Loucy (cell line): ENCODE data around the gene SECISBP2.

Experiments
- H2AFZ ChIP-seq: fragments of 200-600 bp; sonication (generic); 2 replicates; pipeline ENCODE4 v1.6.0; 2016; ENCODE audit warnings: antibody characterized with exemption, mild to moderate bottlenecking, low read length, moderate library complexity
- H3F3A ChIP-seq: fragments of 200-600 bp; 2 replicates; pipeline ENCODE4 v1.6.0; 2016; ENCODE audit warnings: antibody characterized with exemption, low read depth, mild to moderate bottlenecking
- H3K27me3 ChIP-seq: fragments of 200-600 bp; sonication (generic); 2 replicates; pipeline ENCODE4 v1.6.1; 2014; ENCODE audit warnings: low read length, mild to moderate bottlenecking; ENCODE audit not compliant: insufficient read depth, poor library complexity, severe bottlenecking
- H3K36me3 ChIP-seq: fragments of 200-600 bp; sonication (generic); 2 replicates; pipeline ENCODE4 v1.6.1; 2016; ENCODE audit warnings: low read length; ENCODE audit not compliant: insufficient read depth
- H3K4me1 ChIP-seq: fragments of 200-600 bp; sonication (generic); 2 replicates; pipeline ENCODE4 v1.5.1; 2014; ENCODE audit warnings: low read length, mild to moderate bottlenecking; ENCODE audit not compliant: insufficient read depth, poor library complexity, severe bottlenecking
- H3K4me2 ChIP-seq: fragments of 200-600 bp; sonication (generic); 2 replicates; pipeline ENCODE4 v1.6.0; 2014; ENCODE audit warnings: antibody characterized with exemption, low read length, low read depth, mild to moderate bottlenecking; ENCODE audit not compliant: poor library complexity, severe bottlenecking
- H3K4me3 ChIP-seq: fragments of 200-600 bp; sonication (generic); 2 replicates; pipeline ENCODE4 v1.5.1; 2014; ENCODE audit warnings: low read length, mild to moderate bottlenecking, mixed read lengths; ENCODE audit not compliant: poor library complexity, severe bottlenecking
- H3K79me2 ChIP-seq: fragments of 200-600 bp; sonication (generic); 2 replicates; pipeline ENCODE4 v1.6.1; 2014; ENCODE audit warnings: low read length; ENCODE audit not compliant: insufficient read depth
- H3K9ac ChIP-seq: fragments of 200-600 bp; sonication (generic); 2 replicates; pipeline ENCODE4 v1.6.0; 2014; ENCODE audit warnings: mild to moderate bottlenecking, low read depth, low read length, moderate library complexity; ENCODE audit not compliant: poor library complexity, severe bottlenecking
- H3K9me2 ChIP-seq: fragments of 200-600 bp; sonication (generic); replicated peaks from 2 replicates; pipeline ENCODE4 v1.6.1; 2016; ENCODE audit warnings: low read depth, low read length, mixed read lengths
- H3K9me3 ChIP-seq: fragments of 200-600 bp; sonication (generic); 2 replicates; pipeline ENCODE4 v1.6.1; 2014; ENCODE audit warnings: mild to moderate bottlenecking, antibody characterized with exemption, low read length, low read depth; ENCODE audit not compliant: insufficient read depth
- H4K20me1 ChIP-seq: fragments of 200-600 bp; sonication (generic); 2 replicates; pipeline ENCODE4 v1.6.0; 2014; ENCODE audit warnings: antibody characterized with exemption, low read length, mild to moderate bottlenecking; ENCODE audit not compliant: insufficient read depth, poor library complexity, severe bottlenecking
- EZH2phosphoT487 ChIP-seq: fragments of 200-600 bp; IDR thresholded peaks from 2 replicates; pipeline ENCODE4 v1.6.1; 2018; ENCODE audit warnings: antibody characterized with exemption, mild to moderate bottlenecking, moderate library complexity, borderline replicate concordance
- TF ChIP-seq, protein P1 (sequence below): fragments of 200-600 bp; sonication (generic); conservative IDR thresholded peaks from 2 replicates; pipeline ENCODE4 v1.5.1; 2014; ENCODE audit warnings: mild to moderate bottlenecking, antibody characterized with exemption, low read length

Gene SECISBP2

DNA sequence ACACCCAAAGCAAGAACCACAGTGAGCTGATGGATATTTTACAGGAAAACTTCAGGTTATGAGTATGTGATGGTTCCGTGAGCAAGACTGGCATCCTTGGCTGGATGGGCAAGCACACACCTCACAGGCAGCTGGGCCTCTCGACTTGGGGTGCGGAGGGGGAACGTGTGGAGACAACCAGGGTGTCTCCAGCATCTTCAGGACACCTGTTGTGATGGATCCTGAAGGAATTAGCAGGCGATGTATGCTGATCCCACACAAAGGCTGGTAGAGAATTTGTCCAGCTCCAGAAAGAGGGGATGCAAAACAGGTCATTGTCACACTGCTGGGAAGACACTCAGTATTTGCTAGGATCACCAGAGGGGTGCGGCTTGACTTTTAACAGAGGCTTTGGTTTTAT, 42.7 kb downstream of the SECISBP2 start:
- no peak for TF ChIP-seq EZH2phosphoT487
- TF ChIP-seq, protein P1, sequence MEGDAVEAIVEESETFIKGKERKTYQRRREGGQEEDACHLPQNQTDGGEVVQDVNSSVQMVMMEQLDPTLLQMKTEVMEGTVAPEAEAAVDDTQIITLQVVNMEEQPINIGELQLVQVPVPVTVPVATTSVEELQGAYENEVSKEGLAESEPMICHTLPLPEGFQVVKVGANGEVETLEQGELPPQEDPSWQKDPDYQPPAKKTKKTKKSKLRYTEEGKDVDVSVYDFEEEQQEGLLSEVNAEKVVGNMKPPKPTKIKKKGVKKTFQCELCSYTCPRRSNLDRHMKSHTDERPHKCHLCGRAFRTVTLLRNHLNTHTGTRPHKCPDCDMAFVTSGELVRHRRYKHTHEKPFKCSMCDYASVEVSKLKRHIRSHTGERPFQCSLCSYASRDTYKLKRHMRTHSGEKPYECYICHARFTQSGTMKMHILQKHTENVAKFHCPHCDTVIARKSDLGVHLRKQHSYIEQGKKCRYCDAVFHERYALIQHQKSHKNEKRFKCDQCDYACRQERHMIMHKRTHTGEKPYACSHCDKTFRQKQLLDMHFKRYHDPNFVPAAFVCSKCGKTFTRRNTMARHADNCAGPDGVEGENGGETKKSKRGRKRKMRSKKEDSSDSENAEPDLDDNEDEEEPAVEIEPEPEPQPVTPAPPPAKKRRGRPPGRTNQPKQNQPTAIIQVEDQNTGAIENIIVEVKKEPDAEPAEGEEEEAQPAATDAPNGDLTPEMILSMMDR, result no peak
- Histone ChIP-seq H3K9ac (no peak overlapping the region), H3K27me3 (no peaks in the 10 kb centered on the region), H3K4me3 (no peak overlapping the region), H3K4me1 (peaks cover 11% of the 10 kb centered on the region), H3K79me2 (no peaks in the 10 kb centered on the region), H3K36me3 (peaks cover 62% of the 10 kb centered on the region; the same call in 1 of the 2 replicates), H3K9me2 (no peaks in the 10 kb centered on the region), H3K4me2 (no peak overlapping the region), H3K9me3 (no peaks in the 10 kb centered on the region), H2AFZ (no peak overlapping the region), H3F3A (no peaks in the 10 kb centered on the region), H4K20me1 (no peaks in the 10 kb centered on the region)

DNA sequence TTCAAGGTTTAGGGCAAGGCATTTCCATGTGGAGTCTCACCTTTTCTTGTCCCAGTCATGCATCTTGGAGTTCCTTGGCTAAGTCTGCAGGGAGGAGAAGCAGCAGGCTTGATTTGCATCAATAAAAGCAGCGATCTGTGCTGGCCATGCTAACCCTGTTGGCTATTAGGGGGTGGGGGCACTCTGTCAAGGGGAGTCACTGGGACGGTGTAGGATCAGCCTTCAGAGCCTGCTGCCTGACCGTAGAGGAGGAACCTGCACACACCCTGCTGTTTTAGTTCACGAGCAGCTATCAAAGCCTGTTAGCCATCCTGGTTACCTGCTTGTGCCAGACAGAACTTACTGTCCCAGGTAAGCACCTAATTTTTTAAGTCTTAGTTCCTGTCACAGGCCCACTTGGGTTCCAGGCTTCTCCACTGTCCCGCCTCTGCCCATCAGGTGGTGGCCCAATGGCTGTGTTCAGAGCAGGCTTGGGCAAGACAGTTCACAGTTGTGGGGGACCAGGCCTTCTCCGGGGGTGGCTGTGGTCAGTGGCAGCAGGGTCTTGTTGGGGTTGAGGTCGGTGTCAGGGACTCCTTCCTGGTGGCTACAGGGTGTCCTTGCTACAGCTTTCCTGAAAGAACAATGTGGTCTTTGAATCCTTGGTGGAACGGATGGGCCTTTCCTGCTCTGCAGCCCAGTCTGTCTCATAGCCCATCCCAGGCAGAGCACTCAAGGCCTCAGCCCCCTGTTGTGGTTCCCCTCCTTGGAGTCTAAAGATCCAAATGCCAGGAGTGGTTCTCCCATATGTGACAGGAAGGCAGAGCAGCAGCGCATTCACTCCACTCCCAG, 43.7 kb downstream of the SECISBP2 start:
- Histone ChIP-seq H3F3A (no peaks in the 10 kb centered on the region), H3K9me3 (no peaks in the 10 kb centered on the region), H2AFZ (no peak overlapping the region), H3K79me2 (no peaks in the 10 kb centered on the region), H3K27me3 (no peaks in the 10 kb centered on the region), H4K20me1 (no peaks in the 10 kb centered on the region), H3K4me3 (no peak overlapping the region), H3K36me3 (peaks cover 56% of the 10 kb centered on the region; the same call in 1 of the 2 replicates), H3K4me1 (peaks cover 11% of the 10 kb centered on the region), H3K4me2 (no peak overlapping the region), H3K9ac (no peak overlapping the region), H3K9me2 (no peaks in the 10 kb centered on the region)
- TF ChIP-seq, protein P1, result no peak
- no peak for TF ChIP-seq EZH2phosphoT487

DNA sequence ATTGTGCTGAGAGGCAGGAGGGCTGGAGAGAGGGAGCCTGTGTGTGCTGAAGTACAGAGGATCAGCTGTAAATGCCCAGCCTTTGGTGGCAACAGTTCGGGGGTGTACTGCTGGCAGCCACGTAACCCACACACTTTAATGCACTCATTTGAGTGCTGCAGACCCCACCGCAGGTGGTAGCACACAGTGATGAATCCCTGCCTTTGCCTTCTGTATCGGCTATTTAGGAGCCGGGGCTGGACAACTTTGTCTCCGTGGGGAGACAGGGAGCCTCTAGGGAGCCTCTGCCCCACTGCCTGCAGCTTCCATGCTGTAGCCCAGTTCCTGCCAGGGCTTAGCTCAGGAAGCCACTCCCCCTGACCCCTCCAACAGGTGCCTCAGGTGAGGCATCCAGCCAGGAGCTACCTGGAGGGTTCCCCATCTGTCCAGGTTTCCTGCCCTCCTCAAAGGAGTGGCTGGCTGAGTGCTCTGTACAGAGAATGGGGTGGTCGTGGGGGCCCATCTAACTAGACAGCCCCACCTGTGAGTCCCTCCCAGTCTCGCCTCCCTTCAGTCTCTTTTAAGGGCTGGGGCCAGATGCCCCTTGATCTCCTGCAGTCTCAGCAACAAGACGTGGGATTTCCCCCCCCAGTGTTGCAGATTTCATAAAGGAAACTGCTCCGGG, 44.5 kb downstream of the SECISBP2 start:
- peaks cover 50% of the 10 kb centered on the region; the same call in 1 of the 2 replicates for H3K36me3 ChIP-seq
- TF ChIP-seq EZH2phosphoT487, result no peak
- TF ChIP-seq, protein P1, result no peak

More for the DNA sequence above, 44.5 kb downstream of the SECISBP2 start:
- Histone ChIP-seq H3F3A (no peaks in the 10 kb centered on the region), H2AFZ (no peak overlapping the region), H3K79me2 (no peaks in the 10 kb centered on the region), H3K4me3 (no peak overlapping the region), H3K4me2 (no peak overlapping the region), H3K4me1 (peaks cover 10% of the 10 kb centered on the region), H3K9ac (no peak overlapping the region), H4K20me1 (no peaks in the 10 kb centered on the region), H3K27me3 (no peaks in the 10 kb centered on the region), H3K9me2 (no peaks in the 10 kb centered on the region), H3K9me3 (no peaks in the 10 kb centered on the region)
